ENCODE results near the gene COQ10B. TPM values are rescaled to one million over a fixed set of nuclear protein-coding genes. Genes with fewer than 3 reads are reported as not detected.
"Not testable (repeated sequence)": the region's sequence is repeated elsewhere in the genome, so short reads cannot be mapped to it uniquely, and the experiment has no call there.

Gene COQ10B
- total RNA-seq, 1 donor from 2014 or later, result 33.9 TPM

- DNase-seq (ENCODE audit: low spot score), result no peak
- Mint-ChIP-seq H3K27me3 (ENCODE audit: low read depth) (no peaks in the 10 kb centered on the region), H3K36me3 (ENCODE audit: low read depth) (no peaks in the 10 kb centered on the region), H3K4me3 (ENCODE audit: unreplicated experiment) (no peak overlapping the region), H3K9me3 (ENCODE audit: low read depth) (no peaks in the 10 kb centered on the region), H3K4me1 (ENCODE audit: low read depth) (peaks cover 23% of the 10 kb centered on the region), H3K27ac (ENCODE audit: unreplicated experiment) (no peak overlapping the region)
- TF ChIP-seq CTCF (IDR thresholded peaks at IDR 0.05), result no peak
Observed at GRCh38 chr2:197437380-197437779, 16.0 kb upstream of the COQ10B start.

GRCh38 chr2:197442857-197443256 is 10.5 kb upstream of the COQ10B start:
- Mint-ChIP-seq H3K4me1 (ENCODE audit: low read depth) (no peaks in the 10 kb centered on the region), H3K27me3 (ENCODE audit: low read depth) (no peaks in the 10 kb centered on the region), H3K9me3 (ENCODE audit: low read depth) (no peaks in the 10 kb centered on the region), H3K27ac (ENCODE audit: unreplicated experiment) (no peak overlapping the region), H3K36me3 (ENCODE audit: low read depth) (no peaks in the 10 kb centered on the region), H3K4me3 (ENCODE audit: unreplicated experiment) (no peak overlapping the region)
- DNase-seq (ENCODE audit: low spot score), result no peak
- TF ChIP-seq CTCF (IDR thresholded peaks at IDR 0.05), result no peak

- H3K27ac Mint-ChIP-seq (ENCODE audit: unreplicated experiment), result no peak overlapping the region
- H3K9me3 Mint-ChIP-seq (ENCODE audit: low read depth), result no peaks in the 10 kb centered on the region
- H3K4me3 Mint-ChIP-seq (ENCODE audit: unreplicated experiment), result no peak overlapping the region
- no peaks in the 10 kb centered on the region for H3K4me1 Mint-ChIP-seq (ENCODE audit: low read depth)
- no peak for DNase-seq (ENCODE audit: low spot score)
- no peak for TF ChIP-seq CTCF (IDR thresholded peaks at IDR 0.05)
- no peaks in the 10 kb centered on the region for H3K27me3 Mint-ChIP-seq (ENCODE audit: low read depth)
- H3K36me3 Mint-ChIP-seq (ENCODE audit: low read depth), result no peaks in the 10 kb centered on the region
Observed at GRCh38 chr2:197445746-197446145, 7.6 kb upstream of the COQ10B start.

- Mint-ChIP-seq H3K36me3 (ENCODE audit: low read depth) (no peaks in the 10 kb centered on the region), H3K9me3 (ENCODE audit: low read depth) (no peaks in the 10 kb centered on the region), H3K4me1 (ENCODE audit: low read depth) (no peaks in the 10 kb centered on the region), H3K4me3 (ENCODE audit: unreplicated experiment) (no peak overlapping the region), H3K27ac (ENCODE audit: unreplicated experiment) (no peak overlapping the region), H3K27me3 (ENCODE audit: low read depth) (no peaks in the 10 kb centered on the region)
- DNase-seq (ENCODE audit: low spot score), result no peak
- TF ChIP-seq CTCF (IDR thresholded peaks at IDR 0.05), result no peak
Observed at GRCh38 chr2:197446844-197447243, 6.5 kb upstream of the COQ10B start.

- no peaks in the 10 kb centered on the region for H3K9me3 Mint-ChIP-seq (ENCODE audit: low read depth)
- TF ChIP-seq CTCF (IDR thresholded peaks at IDR 0.05), result no peak
- H3K4me3 Mint-ChIP-seq (ENCODE audit: unreplicated experiment), result no peak overlapping the region
- H3K4me1 Mint-ChIP-seq (ENCODE audit: low read depth), result peaks cover 20% of the 10 kb centered on the region
- DNase-seq (ENCODE audit: low spot score), result no peak
- H3K27ac Mint-ChIP-seq (ENCODE audit: unreplicated experiment), result no peak overlapping the region
- H3K36me3 Mint-ChIP-seq (ENCODE audit: low read depth), result no peaks in the 10 kb centered on the region
- H3K27me3 Mint-ChIP-seq (ENCODE audit: low read depth), result no peaks in the 10 kb centered on the region
Observed at GRCh38 chr2:197450465-197450864, 2.9 kb upstream of the COQ10B start.

GRCh38 chr2:197450935-197451358 is 2.4 kb upstream of the COQ10B start:
- H3K27me3 Mint-ChIP-seq (ENCODE audit: low read depth); DNase-seq (ENCODE audit: low spot score); H3K9me3 Mint-ChIP-seq (ENCODE audit: low read depth); H3K4me3 Mint-ChIP-seq (ENCODE audit: unreplicated experiment); H3K36me3 Mint-ChIP-seq (ENCODE audit: low read depth); H3K27ac Mint-ChIP-seq (ENCODE audit: unreplicated experiment): not testable (repeated sequence)
- peaks cover 24% of the 10 kb centered on the region for H3K4me1 Mint-ChIP-seq (ENCODE audit: low read depth)
